Measurements from ENCODE around the gene RFTN1.

DNA sequence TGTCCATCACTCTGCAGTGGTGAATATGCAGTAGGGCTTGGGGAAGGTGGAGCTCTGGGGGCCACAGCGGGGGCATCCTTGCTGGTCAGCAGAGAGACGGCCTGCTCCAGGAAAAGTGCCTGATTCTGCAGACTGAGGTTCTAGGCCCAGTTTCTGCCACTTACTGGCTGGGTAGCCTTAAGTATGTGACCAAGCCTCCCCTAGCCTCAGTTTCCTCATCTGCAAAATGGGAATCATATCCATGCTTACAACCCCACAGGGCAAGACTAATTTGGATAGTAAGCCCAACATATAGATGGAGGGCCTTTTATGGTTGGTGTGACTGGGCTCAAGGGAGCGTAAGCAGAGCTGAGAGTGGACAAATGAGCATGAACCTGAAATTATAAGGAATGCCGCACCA, 187.6 kb downstream of the RFTN1 start:
- TF ChIP-seq TAF1 (IDR thresholded peaks at IDR 0.05; ENCODE audit: low read depth, low read length) (no peak), POLR2AphosphoS5 (IDR thresholded peaks at IDR 0.05; ENCODE audit: low read depth, low read length) (no peak)
